NB4 (cell line): Measurements from ENCODE around the gene BLACAT1.

Source experiments
- MAX ChIP-seq: IDR thresholded peaks from 2 replicates; pipeline ENCODE4 v1.6.1; 2011; ENCODE audit warnings: low read depth, low read length
- MYC ChIP-seq: IDR thresholded peaks from 2 replicates; pipeline ENCODE4 v1.6.1; 2011; ENCODE audit warnings: low read depth, low read length
- POLR2A ChIP-seq: IDR thresholded peaks from 2 replicates; pipeline ENCODE4 v1.6.1; 2011; ENCODE audit warnings: mild to moderate bottlenecking; ENCODE audit not compliant: insufficient read length; ENCODE audit errors: extremely low read depth
- TF ChIP-seq, protein P1 (sequence below): IDR thresholded peaks from one replicate; pipeline ENCODE4 v1.5.1; 2012; ENCODE audit warnings: low read depth, low read length

DNA sequence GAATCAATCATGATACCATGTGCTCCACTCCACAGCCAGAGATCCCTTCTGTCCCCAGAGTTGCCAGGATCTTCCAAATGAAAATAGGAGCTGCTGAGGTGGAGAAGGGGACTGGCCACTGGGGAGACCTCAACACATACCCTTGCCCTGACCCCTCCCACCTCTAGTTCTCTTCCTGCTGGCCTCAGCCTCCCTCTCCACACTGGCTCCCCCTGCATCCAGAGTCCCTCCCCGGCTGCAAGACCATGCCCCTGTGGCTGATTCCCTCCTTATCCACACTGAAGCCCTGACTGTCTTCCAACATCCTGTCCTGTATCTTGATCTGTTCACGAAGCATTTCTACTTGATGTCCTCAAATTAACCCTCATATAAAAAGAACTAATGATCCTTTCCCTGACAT is 27.5 kb upstream of the BLACAT1 start:
- no peak for TF ChIP-seq POLR2A
- TF ChIP-seq, protein P1, sequence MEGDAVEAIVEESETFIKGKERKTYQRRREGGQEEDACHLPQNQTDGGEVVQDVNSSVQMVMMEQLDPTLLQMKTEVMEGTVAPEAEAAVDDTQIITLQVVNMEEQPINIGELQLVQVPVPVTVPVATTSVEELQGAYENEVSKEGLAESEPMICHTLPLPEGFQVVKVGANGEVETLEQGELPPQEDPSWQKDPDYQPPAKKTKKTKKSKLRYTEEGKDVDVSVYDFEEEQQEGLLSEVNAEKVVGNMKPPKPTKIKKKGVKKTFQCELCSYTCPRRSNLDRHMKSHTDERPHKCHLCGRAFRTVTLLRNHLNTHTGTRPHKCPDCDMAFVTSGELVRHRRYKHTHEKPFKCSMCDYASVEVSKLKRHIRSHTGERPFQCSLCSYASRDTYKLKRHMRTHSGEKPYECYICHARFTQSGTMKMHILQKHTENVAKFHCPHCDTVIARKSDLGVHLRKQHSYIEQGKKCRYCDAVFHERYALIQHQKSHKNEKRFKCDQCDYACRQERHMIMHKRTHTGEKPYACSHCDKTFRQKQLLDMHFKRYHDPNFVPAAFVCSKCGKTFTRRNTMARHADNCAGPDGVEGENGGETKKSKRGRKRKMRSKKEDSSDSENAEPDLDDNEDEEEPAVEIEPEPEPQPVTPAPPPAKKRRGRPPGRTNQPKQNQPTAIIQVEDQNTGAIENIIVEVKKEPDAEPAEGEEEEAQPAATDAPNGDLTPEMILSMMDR: no peak
- no peak for TF ChIP-seq MAX
- TF ChIP-seq MYC: no peak
